HEK293 (cell line): ENCODE measurements around the gene PNKD.

Experiments
- CTCF ChIP-seq: fragments of 450-650 bp; formaldehyde crosslinking; IDR thresholded peaks from 2 replicates; pipeline ENCODE4 v1.5.1; 2016; ENCODE audit warnings: missing biosample characterization, missing genetic modification characterization
- SETDB1 ChIP-seq: IDR thresholded peaks from one replicate; pipeline ENCODE4 v1.6.1; 2017; ENCODE audit warnings: mild to moderate bottlenecking, low read length, moderate library complexity, mixed read lengths; ENCODE audit not compliant: insufficient read length
- ZNF121 ChIP-seq: fragments of 450-650 bp; formaldehyde crosslinking; IDR thresholded peaks from 2 replicates; pipeline ENCODE4 v1.5.1; 2016; ENCODE audit warnings: missing biosample characterization, missing genetic modification characterization
- ZNF518A ChIP-seq: fragments of 450-650 bp; formaldehyde crosslinking; conservative IDR thresholded peaks from 2 replicates; pipeline ENCODE4 v1.5.1; 2016; ENCODE audit warnings: low read depth, missing biosample characterization, missing genetic modification characterization

GRCh38 chr2:218395090-218395444 lies 124.7 kb downstream of the PNKD start:
- no peak for TF ChIP-seq SETDB1
- TF ChIP-seq ZNF518A (tag by site-specific recombination): no peak
- TF ChIP-seq CTCF (tag by site-specific recombination): no peak
- no peak for TF ChIP-seq ZNF121 (tag by site-specific recombination)
